Measurements from ENCODE around the gene ERV3-1. TPM values are rescaled to one million over a fixed set of nuclear protein-coding genes. Genes with fewer than 3 reads are reported as not detected.

Gene ERV3-1
- total and polyA plus RNA-seq, 9 of the 15 experiments (the other 6 are each of a cell fraction or from before 2014, with no cell fraction given): 10.2 to 30.0 (median 22.0) TPM

- TF ChIP-seq AFF1 (IDR thresholded peaks at IDR 0.05; ENCODE audit: low read depth in 1 of 2, partially characterized antibody in 2 of 2) (peak; percentile 76 to 99), KLF1 (tag; IDR thresholded peaks at IDR 0.05) (0 out of 2 replicates have a peak, but pooled peaks have one; percentile 47), MIER1 (IDR thresholded peaks at IDR 0.05; ENCODE audit: low read depth) (peak; percentile 76), MTF1 (CRISPR knock-in tag; IDR thresholded peaks at IDR 0.05; ENCODE audit: borderline replicate concordance) (no peak), ZNF639 (CRISPR knock-in tag; conservative IDR thresholded peaks at IDR 0.05 in 1 of 2, IDR thresholded peaks at IDR 0.05 in 1 of 2) (peak in 1 of 2 experiments; percentile 84; a peak in 2 of 4 replicates), MYNN (IDR thresholded peaks at IDR 0.05) (peak; percentile 69; the same call in 1 of the 2 replicates), MYNN (CRISPR knock-in tag; IDR thresholded peaks at IDR 0.05) (no peak), MYBL2 (IDR thresholded peaks at IDR 0.05; ENCODE audit: low read depth) (no peak), MYBL2 (CRISPR knock-in tag; IDR thresholded peaks at IDR 0.05; ENCODE audit: borderline replicate concordance) (no peak), ILF3 (IDR thresholded peaks at IDR 0.05; ENCODE audit: borderline replicate concordance) (peak; percentile 97), ZNF592 (IDR thresholded peaks at IDR 0.05) (peak; percentile 14), KAT2B (IDR thresholded peaks at IDR 0.05; ENCODE audit: low read depth, low read length) (no peak), HNRNPL (IDR thresholded peaks at IDR 0.05; ENCODE audit: low read depth, low read length) (no peak), ASH1L (IDR thresholded peaks at IDR 0.05; ENCODE audit: borderline replicate concordance, low read depth, partially characterized antibody) (no peak), BACH1 (tag; IDR thresholded peaks at IDR 0.05) (no peak), ZNF354B (CRISPR knock-in tag; IDR thresholded peaks at IDR 0.05) (0 out of 2 replicates have a peak, but pooled peaks have one; percentile 11)
Measured at GRCh38 chr7:64999165-65000004, 7.1 kb downstream of the ERV3-1 start (continued).

Data from K562 (cell line).